Measurements from ENCODE around the gene CXCR1.

- TF ChIP-seq YY1 (IDR thresholded peaks at IDR 0.05; ENCODE audit: insufficient read depth, insufficient read length) (no peak), ZNF274 (IDR thresholded peaks at IDR 0.05; ENCODE audit: low read depth, low read length) (no peak)
Observed at GRCh38 chr2:218152172-218152571, 14.6 kb downstream of the CXCR1 start.
